ENCODE results near the gene GATA5.

GATA5 gene

GRCh38 chr20:62441987-62442539, 33.7 kb downstream of the GATA5 start:
- no peak for TF ChIP-seq CTCF (IDR thresholded peaks at IDR 0.05; ENCODE audit: insufficient read depth, missing control alignments)
- FAIRE-seq (no peak), DNase-seq (ENCODE audit: insufficient read length, low spot score) (no peak)

- no peak for TF ChIP-seq CTCF (IDR thresholded peaks at IDR 0.05; ENCODE audit: insufficient read depth, missing control alignments)
- DNase-seq (ENCODE audit: insufficient read length, low spot score) (no peak), FAIRE-seq (no peak)
Observed at GRCh38 chr20:62439218-62439617, 36.6 kb downstream of the GATA5 start.

- FAIRE-seq (no peak), DNase-seq (ENCODE audit: insufficient read length, low spot score) (no peak)
- TF ChIP-seq CTCF (IDR thresholded peaks at IDR 0.05; ENCODE audit: insufficient read depth, missing control alignments) = no peak
Observed at GRCh38 chr20:62437927-62438326, 37.9 kb downstream of the GATA5 start.

GRCh38 chr20:62437496-62437895, 38.3 kb downstream of the GATA5 start:
- no peak for FAIRE-seq
- no peak for TF ChIP-seq CTCF (IDR thresholded peaks at IDR 0.05; ENCODE audit: insufficient read depth, missing control alignments)

GRCh38 chr20:62436692-62437091, 39.1 kb downstream of the GATA5 start:
- no peak for DNase-seq (ENCODE audit: insufficient read length, low spot score)
- FAIRE-seq = no peak
- no peak for TF ChIP-seq CTCF (IDR thresholded peaks at IDR 0.05; ENCODE audit: insufficient read depth, missing control alignments)

More at GRCh38 chr20:62437496-62437895, 38.3 kb downstream of the GATA5 start:
- DNase-seq (ENCODE audit: insufficient read length, low spot score) = no peak

- DNase-seq (ENCODE audit: insufficient read length, low spot score) (no peak), FAIRE-seq (no peak)
- TF ChIP-seq CTCF (IDR thresholded peaks at IDR 0.05; ENCODE audit: insufficient read depth, missing control alignments) = no peak
Observed at GRCh38 chr20:62433658-62434497, 41.9 kb downstream of the GATA5 start.

- no peak for TF ChIP-seq CTCF (IDR thresholded peaks at IDR 0.05; ENCODE audit: insufficient read depth, missing control alignments)
- no peak for FAIRE-seq
- no peak for DNase-seq (ENCODE audit: insufficient read length, low spot score)
Observed at GRCh38 chr20:62430866-62431447, 44.8 kb downstream of the GATA5 start.
